HG03095 (cell line): Measurements from ENCODE around the gene CRYGD.
"Not testable (repeated sequence)": the region's sequence is repeated elsewhere in the genome, so short reads cannot be mapped to it uniquely, and the experiment has no call there.

Source experiments
- ATAC-seq: cut with Tn5 transposase; IDR thresholded peaks from one replicate; pipeline ENCODE4 v1.9.1; 2021; ENCODE audit warnings: moderate library complexity; ENCODE audit not compliant: unreplicated experiment

CRYGD gene

GRCh38 chr2:208130712-208131110 is 6.4 kb upstream of the CRYGD start:
- no peak for ATAC-seq

DNA sequence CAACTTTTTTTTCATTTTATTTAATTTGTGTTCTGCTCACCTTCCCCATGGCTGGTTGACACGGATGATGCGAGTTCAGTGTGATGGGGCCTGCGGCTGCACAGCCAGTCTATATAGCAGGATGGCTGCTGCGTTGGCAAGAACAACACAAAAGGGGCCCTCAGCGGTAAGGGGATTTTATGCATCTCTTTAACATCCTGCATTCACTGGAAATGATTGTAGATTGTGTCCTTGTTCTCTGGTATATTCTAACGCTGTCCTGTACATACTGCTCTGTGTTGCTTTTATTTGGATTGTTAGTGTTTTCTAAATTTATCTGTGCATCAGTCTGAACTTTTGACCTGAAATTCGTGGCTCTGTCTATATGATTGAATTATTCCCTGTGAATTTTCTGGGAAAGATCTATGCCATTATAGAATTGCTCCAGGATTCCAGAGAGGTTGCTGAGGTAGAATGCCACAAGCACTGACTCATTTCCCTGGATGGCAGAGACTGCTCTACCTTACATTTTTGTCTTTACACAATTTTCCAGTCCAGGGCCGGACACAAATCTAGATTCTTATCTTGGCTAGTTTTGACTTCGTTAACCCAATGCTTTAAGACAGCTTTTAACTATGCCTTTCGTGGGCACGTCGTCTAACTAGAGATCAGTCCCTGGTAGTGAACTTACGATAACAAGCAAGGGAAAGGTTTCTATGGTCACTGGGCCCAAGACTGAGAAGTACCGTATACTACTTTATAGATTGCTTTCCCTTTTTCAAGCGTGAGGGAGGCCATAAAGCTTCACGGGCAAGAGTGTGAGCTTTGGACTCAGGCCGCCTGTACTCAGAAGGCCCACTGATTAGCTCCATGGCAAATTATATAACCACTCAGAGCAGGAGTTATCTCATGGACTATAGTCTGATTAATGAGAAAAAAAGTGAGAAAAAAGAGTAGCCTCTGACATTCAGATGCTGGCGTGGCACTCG is 5.7 kb upstream of the CRYGD start, which contains the start of gene CRYGC:
CRYGC (minus strand) TSS at position 85 of the 968 bp plus-strand sequence; CDS start at position 49, 36 bp downstream.
- ATAC-seq, result no peak

GRCh38 chr2:208128136-208128535 is 3.8 kb upstream of the CRYGD start:
- no peak for ATAC-seq

- no peak for ATAC-seq
Observed at GRCh38 chr2:208127090-208127489, 2.8 kb upstream of the CRYGD start.

GRCh38 chr2:208125251-208125650 is 927 bp upstream of the CRYGD start:
- ATAC-seq, result no peak

DNA sequence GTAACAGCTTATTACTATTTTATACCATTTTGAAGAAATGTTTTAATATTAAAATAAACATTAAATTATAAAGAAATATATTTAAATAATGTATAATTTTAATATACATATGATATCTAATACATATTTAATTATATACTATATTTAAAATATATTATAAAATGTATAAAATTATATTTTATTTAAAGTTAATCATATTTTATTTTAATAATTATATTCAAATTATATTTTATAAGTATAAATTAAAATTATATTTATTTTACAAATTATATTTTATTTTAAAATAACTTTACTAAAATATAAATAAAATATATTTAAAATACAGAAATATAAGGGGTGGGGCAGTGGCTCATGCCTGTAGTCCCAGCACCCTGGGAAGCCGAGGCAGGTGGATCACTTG is 2.1 kb downstream of the CRYGD start:
- no peak for ATAC-seq

DNA sequence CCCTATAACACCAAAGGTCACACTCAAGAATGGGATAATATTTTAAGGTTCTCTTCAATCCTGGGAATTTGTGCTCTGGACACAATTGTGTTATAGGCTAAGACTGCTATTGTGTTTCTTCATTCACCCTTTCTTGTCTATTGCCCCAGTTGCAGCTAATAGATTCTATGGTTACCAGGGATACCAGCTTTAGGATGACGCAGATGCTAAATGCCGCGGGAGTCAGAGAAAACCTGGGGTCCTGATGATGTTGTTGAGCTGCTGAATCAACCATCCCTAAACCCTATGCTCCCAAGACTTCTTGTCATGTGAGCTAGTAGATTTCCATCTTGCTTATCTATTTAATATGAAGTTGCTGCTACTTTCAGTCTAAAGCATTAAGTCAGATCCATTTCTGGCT is 5.4 kb downstream of the CRYGD start:
- no peak for ATAC-seq

- ATAC-seq, result not testable (repeated sequence)
Observed at GRCh38 chr2:208117390-208117789, 6.9 kb downstream of the CRYGD start.

- no peak for ATAC-seq
Observed at GRCh38 chr2:208112969-208113368, 11.4 kb downstream of the CRYGD start.

DNA sequence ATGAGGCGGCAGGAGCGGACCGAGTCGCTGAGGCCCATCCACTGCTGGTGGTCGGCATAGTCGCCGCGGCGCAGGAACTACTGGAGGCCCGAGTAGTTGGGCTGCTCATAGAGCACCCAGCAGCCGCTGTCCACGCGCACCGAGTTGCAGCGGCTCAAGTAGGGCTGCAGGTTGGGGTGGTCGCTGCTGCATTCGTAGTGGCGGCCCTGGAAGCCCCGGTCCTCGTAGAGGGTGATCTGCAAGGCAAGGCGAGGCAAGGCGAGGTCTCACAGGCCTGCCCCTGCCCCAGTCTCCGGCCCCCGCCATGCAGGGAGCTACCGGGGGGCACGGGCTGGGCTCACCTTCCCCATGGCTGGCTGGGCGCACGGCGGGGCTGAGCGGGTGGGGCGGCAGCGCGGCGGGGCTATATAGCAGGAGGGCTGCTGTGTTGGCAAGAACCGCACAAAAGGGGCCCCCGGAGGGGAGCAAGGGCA is 12.0 kb downstream of the CRYGD start:
- not testable (repeated sequence) for ATAC-seq

GRCh38 chr2:208103616-208104015 is 20.7 kb downstream of the CRYGD start:
- no peak for ATAC-seq

DNA sequence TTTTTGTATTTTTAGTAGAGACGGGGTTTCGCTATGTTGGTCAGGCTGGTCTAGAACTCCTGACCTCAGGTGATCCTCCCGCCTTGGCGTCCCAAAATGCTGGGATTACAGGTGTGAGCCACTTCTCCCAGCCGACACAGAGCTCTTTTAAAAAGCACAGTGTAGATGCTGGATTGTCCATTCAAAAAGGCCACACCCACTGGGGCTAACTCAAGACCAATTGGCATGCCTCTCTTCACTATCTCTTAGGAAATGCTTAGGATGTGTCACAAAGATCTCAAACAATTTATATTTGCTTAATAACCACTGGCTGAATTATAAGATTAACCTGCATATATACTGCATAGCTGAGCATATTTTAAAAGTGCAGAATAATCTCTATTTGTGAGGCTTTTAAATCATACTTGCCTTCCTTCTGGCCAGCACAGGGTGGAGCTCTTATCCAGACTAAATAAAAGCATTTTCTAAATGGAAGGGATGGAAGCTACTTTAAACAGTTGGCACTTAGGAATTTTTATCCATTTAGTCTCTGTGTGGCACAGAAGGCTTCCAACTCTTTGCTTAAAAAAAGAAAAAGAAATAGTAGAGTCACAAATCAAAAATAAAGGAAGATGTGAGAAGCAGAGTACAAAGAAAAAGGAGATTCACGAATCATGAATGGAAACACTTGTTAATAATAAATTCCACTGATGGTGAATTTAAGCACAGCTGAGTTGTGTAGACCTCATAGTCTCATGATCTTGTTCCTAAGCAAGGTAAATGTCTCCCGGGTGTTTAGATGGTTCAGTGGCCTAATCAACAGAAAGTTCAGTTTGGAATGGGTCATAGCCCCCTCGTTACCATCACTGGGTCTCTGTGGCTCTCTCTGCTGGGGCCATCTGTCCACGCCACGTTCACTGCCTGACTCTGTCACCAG is 22.4 kb downstream of the CRYGD start:
- ATAC-seq, result no peak

DNA sequence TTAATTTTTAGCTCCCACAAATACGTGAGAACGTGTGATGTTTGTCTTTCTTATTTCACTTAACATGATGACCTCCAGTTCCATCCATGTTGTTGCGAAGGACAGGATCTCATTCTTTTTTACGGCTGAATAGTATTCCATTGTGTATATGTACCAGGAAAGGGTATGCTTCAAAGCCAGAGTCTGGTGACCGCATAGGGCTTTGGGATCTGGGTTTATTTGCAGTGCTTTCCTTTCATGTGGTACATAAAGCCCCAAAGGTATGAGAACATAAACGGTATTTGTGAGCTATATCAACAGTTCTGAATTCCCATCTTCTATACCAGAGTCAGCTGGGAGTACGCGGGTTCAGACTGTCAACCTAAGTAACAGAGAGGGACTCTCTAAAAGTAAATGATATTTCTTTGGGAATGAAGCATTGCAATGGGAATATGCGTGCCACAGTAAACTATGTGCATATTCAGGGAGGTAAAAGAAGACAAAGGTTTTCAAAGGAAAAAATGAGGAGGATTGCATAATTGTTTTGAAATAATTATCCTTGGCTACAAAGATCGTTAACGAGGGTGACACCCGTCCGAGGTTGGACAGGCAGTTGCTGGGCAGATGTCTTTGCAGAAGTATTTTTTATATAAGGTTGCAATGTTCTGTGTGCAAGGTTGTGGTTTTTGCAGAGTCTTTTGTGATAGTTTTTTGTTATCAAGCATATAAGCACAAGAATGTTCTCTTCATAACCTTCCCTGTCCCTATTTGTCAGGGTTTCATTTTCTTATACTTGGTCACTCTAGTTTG is 24.4 kb downstream of the CRYGD start:
- no peak for ATAC-seq

DNA sequence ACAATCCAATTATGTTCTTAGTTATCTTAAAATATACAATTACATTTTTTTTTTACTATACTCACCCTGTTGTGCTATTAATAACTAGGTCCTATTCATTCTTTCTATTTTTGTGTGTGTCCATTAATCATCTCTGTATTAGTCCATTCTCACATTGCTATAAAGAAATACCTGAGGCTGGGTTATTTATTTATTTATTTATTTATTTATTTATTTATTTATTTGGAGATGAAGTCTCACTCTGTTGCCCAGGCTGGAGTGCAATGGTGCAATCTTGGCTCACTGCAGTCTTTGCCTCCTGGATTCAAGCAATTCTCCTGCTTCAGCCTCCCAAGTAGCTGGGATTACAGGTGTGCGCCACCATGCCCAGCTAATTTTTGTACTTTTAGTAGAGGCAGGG is 25.6 kb downstream of the CRYGD start:
- not testable (repeated sequence) for ATAC-seq

- no peak for ATAC-seq
Observed at GRCh38 chr2:208098267-208098666, 26.1 kb downstream of the CRYGD start.

DNA sequence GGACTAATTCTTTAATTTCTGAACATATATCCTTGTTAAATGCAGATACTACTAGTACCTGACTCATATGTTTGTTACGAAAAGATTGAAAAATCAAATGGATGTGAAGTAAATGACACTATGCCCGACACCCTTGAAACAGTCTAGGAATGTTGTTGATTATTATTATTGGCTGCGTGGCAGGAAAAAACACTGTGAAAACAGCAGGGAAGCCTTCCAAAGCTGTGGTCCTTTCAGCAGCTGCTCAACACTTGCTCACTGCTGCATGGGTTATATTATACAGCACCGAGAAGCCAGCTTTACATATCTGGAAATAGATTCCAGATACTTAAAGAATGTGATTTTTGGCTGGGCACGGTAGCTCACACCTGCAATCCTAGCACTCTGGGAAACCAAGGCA is 26.5 kb downstream of the CRYGD start:
- ATAC-seq, result no peak

- no peak for ATAC-seq
Observed at GRCh38 chr2:208097313-208097712, 27.0 kb downstream of the CRYGD start.

DNA sequence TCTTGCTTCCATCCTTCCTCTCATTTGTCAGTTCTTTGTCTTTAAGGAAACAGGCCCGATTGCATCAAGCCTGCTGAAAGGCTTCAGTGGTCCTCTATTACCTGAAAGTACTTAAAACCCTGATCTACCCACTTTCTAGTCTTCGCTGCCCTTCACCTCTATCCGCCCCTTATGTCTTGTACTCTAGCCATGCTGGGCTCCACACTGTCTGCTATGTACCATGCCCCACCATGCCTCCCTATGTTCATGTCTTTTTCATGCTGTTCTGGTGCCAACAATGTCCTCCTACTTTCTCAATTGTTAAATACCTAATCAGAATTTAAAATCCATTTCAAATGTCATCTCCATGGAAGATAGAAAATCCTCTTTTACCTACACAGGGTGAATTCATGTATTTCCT is 28.2 kb downstream of the CRYGD start:
- ATAC-seq, result no peak

- ATAC-seq, result no peak
Observed at GRCh38 chr2:208093128-208093527, 31.2 kb downstream of the CRYGD start.

DNA sequence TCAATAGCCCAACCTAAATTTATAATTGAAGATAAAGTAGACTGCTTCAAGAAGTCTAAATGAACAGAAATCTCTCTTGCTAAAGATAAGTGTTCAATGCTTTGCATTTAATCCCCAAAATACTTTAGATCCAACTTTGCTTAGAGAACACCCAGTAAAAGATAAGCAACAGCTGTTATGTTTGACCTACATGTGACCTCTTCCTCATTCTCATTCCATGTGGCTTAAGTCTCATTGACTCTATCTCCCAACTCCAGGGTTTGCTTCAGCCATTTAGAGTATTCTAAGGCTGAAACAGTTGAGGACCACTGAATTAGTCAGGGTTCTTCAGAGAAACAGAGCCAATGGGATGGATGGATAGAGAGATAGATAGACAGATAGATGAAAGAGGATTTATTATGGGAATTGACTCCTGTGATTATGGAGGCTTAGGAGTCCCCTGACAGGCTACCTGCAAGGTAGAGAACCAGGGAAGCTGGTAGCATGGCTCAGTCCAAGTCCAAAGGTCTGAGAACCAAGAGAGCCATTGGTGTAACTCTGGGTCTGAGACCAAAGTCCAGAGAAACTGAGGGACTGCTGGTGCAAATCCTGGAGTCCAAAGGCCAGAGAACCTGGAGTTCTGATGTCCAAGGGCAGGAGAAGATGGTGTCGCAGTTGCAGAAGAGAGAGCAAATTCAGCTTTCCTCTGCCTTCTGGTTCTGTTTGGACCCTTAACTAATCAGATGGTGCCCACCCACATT is 32.1 kb downstream of the CRYGD start:
- ATAC-seq, result no peak
